Right lobe of liver (tissue), 4 donors: Measurements from ENCODE around the gene ZNF628.

Experiments used
- CTCF ChIP-seq, 4 donors: fragments of 200-600 bp in 3 of 4; fragments of 450-650 bp in 1 of 4; IDR thresholded peaks; one replicate each; pipeline versions ENCODE4 v1.5.1 to v1.8.0; 2016 to 2022; ENCODE audit warnings: antibody characterized with exemption in 4 of 4, mild to moderate bottlenecking in 2 of 4
- POLR2A ChIP-seq: fragments of 450-650 bp; IDR thresholded peaks from one replicate; pipeline ENCODE4 v1.6.1; 2017; ENCODE audit warnings: antibody characterized with exemption, mild to moderate bottlenecking
- donor health status: DM: no; HTN: no; CAD: no.
- donor health status: DM: no; HTN: no; CAD: no.
- donor health status: DM: no; HTN: yes; CAD: no.

- TF ChIP-seq CTCF (IDR thresholded peaks at IDR 0.05) (no peak), POLR2A (no peak)
Measured at GRCh38 chr19:55456347-55456746, 20.1 kb upstream of the ZNF628 start.
